ENCODE data around the gene CNPY4.

The CNPY4 gene, protein sequence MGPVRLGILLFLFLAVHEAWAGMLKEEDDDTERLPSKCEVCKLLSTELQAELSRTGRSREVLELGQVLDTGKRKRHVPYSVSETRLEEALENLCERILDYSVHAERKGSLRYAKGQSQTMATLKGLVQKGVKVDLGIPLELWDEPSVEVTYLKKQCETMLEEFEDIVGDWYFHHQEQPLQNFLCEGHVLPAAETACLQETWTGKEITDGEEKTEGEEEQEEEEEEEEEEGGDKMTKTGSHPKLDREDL

DNA sequence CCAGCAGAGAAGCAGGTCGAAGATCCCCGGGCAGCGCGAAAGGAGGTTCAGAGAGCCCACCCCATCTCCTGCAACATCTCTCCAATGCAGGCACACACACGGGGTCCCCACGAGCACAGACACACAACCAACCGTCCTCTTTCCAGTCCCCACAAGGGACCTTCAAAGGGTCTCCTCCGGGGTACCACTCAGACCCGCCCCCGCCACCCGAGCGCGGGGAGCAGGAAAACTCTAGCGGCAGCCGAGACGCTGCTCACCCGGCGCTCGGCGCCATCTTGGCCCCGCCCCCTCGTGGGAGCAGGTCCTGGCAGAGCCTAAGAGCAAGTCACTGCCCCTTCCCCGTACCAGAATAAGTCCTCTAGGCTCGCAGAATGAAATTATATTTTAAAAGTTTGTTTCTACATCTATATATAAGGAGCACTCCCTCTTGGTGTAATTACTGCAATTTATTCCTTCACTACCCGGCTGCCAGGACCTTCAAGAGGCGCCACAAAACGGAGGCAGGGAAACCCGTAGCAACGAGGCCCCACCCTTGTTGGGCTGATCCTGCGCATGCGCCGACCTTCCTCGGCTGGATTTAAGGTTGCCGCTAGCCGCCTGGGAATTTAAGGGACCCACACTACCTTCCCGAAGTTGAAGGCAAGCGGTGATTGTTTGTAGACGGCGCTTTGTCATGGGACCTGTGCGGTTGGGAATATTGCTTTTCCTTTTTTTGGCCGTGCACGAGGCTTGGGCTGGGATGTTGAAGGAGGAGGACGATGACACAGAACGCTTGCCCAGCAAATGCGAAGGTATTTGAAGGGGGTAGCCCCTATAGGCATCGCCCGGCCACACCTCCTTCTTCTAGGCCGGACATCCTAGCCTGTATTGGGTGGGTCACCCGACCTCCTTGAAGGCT lies at the start of gene CNPY4, which contains the start of gene TAF6:
Gene CNPY4 (plus strand): TSS at position 563 of the 898 bp plus-strand sequence. CDS start 111 bp downstream, at position 674.
Gene TAF6 (minus strand): TSS at position 287 of the 898 bp plus-strand sequence. CDS start 5,149 bp downstream, outside the sequence.
- DNase-seq: peak; percentile 97

DNA sequence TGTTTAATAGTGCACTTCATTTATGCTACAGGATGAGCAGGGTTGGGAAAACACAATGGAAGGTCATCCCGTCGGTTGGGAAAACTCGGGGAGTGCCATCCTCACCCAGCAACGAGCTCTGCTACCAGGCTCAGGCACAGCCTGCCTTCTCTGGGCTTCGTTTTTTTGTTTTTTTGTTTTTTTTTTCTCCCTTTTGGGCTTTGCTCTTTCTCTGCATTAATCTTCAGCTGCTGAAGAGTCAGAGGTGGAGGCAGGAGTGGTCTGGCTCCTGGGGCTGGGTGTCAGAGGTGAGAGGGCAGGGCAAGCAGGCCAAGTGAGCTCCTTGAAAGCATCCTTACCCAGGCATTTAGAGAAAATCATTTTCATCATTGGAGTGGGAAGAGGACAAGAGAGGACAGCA lies 49.4 kb upstream of the CNPY4 start:
- DNase-seq: no peak

DNA sequence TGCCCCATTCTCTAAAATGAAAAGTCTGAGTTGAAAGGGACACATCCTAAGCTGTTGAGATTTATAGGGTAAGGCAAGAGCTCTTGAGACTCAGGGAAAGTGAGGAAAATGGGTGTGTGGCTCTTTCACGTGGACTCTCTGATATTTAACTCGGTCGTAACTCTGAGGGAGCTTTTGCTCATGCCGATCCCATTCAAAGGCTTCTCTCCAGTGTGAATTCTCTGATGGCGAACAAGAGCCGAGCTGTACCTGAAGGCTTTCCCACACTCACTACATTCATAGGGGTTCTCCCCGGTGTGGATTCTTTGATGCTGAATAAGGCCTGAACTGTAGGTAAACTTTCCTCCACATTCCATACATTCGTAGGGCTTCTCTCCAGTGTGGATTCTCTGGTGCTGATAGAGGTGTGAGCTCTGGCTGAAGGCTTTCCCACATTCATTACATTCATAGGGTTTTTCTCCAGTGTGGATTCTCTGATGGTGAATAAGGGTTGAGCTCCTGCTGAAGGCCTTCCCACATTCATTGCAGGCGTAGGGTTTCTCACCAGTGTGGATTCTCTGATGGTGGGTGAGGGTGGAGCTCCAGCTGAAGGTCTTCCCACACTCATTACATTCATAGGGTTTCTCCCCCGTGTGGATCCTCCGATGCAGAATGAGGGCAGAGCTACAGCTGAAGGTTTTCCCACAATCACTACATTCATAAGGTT lies 48.3 kb upstream of the CNPY4 start:
- no peak for DNase-seq

DNA sequence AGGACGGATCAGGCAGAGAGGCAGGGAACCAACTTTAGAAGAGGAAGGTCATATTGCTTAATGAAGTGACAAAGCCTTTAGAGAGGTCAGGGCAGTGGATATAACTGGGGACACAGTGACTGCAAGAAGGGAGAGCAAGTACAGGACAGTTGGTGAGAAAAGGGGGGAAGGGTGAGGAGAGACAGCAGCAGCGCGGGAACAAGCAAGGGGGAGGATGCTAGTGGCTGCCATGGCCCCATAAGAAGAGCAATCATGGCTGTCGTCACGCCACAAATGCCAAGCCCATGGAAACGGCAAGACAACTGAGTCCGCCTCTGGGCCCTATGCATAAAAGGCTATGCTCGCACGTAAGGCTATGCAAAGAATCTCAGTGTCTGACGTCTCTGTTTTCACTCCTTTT lies 47.0 kb upstream of the CNPY4 start:
- no peak for DNase-seq

DNA sequence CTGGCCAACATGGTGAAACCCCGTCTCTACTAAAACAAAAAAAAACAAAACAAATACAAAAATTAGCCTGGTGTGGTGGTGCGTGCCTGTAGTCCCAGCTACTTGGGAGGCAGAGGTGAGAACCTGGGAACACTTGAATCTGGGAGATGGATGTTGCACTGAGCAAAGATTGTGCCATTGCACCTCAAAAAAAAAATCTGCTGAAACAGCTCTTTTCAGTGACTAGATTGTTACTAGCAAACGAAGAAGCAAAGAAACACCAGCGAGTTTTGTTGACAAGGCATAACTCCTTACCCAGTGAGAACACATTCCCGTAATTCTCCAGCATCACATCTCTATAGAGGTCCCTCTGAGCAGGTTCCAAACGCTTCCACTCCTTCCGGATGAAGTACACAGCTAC lies 44.6 kb upstream of the CNPY4 start:
- no peak for DNase-seq

DNA sequence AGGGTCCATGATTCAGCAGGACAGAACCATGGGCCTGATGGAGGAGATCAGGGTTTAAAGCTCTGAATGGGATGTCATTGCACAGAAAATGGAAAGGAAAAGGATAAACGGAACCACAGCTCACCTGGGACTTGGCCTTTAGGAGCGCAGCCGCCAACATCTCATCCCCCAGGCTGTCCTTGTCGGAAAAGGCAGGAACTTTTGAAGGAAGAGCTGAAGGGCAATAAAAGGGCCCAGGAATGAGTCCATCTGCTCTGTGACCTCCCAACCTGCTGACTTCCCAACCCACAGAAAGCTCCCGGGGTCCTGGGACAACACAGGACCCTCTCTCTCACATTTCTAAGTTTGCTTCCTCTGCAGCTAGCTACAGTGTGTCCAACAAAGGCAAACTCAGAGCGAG lies 44.0 kb upstream of the CNPY4 start:
- no peak for DNase-seq

DNA sequence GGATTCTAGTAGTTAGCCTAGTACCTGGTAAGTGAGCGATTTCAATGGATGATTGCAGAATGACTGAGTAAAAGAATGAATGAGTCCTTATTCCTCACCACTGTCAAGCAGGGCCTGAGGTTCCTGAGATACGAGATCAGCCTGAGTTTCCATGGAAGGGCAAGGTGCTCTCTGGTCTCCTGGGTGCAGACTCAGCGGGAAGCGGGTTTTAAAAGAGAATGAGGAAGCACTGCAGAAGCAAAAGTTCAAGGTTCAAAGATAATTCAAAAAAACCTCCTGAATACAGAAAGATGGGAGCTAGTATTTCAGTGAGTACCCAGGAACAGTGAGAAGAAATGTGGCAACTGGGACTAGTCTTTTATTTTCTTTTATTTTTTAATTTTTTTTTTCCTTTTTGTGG lies 42.2 kb upstream of the CNPY4 start:
- no peak for DNase-seq

DNA sequence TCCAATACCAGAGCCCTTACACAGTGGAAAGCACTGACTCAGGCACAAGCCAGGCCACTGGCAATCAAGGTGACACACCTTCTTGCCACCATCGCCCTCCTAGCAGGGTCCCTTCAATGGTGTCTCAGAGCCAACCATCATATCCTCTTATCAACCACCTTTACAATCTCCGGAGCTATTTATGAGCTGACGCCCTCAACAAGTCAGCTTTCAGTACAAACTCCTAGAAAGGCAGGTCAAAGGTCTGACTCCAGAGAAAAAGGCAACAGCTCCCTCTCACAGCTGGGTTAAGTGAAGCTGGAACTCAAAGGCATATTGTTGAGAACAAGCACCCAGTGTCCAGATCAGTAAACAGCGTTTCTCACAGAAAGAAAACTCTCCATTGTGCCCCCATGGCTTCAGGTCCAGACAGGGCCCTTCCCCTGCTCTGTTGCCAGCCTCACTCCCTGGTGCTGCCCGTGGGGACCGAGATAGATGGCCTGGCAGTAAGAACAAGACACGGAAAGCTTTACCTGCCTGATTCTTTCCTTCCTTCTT lies 40.3 kb upstream of the CNPY4 start:
- no peak for DNase-seq

DNA sequence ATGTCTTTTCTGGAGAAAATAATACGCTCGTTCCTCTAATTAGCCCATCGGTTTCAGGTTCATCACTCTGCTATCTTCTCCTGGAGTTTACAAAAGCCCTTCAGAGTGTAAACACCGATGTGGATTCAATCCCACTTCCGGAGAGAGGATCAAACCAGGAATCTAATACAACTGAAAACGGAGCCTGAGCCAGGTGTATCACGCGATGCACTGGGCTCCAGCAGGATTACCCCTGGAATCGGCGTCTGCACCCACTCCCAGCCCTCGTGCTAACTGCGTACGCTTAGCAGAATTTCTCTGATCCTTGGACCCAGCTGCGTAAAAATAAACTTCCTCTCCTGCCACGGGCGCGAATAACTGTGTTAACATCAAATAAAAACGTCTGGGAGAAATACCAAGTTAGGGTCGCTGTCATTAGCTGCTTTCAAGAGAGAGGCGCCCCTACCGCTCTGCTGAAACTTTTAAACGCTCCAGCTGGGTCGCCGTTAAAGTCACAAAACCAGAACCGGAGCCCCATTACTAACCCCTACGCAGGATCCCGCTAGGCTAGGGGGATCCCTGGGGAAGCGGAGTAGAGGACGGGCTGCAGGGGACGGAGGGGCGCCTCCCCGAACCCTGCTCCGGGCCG lies 38.4 kb upstream of the CNPY4 start:
- no peak for DNase-seq

DNA sequence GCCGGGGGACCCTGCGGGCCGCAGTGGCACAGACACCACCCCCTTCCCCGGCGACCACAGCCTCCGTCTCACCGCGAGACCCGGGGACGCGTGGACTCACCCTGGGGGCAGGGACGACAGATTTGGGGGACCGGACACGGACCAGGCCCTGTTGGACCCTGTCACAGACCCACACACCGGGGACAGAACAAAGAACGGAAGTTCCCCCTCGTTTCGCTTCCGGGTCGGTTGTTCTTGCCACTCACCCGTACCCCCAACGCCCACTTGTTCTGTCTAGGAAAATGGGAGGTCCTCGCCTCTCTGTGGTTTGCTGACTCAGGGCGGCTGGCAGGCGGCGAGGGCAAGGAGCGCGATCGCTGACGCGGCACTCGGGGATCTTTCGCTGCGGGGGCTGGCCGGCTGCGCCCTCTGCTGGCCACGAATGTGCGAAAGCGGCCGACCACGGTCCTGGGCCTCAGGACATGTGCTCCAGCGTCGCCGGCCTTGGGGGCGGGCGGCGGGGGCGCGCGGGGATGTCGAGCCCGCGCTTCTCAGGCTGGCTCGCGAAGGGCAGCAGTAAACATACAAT lies 37.8 kb upstream of the CNPY4 start, which contains the start of gene ZNF3:
Gene ZNF3 (minus strand): TSS at position 189 of the 568 bp plus-strand sequence. CDS start 4,366 bp downstream, outside the sequence.
- peak; percentile 99 for DNase-seq

DNA sequence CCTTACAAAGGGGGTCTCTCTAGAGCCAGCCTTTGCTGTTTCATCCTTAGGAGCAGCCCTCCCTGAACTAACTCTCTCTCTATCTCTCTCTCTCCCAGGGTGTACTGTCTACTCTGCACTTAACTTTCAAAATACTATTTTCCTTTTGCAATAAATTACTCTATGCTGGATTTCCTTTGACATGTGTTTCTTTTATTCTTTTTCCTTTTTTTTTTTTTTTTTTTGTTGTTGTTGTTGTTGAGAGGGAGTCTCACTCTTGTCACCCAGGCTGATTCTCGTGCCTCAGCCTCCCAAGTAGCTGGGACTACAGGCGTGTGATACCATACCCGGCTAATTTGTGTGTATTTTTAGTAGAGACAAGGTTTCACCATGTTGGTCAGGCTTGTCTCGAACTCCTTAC lies 36.5 kb upstream of the CNPY4 start:
- DNase-seq: no peak

DNA sequence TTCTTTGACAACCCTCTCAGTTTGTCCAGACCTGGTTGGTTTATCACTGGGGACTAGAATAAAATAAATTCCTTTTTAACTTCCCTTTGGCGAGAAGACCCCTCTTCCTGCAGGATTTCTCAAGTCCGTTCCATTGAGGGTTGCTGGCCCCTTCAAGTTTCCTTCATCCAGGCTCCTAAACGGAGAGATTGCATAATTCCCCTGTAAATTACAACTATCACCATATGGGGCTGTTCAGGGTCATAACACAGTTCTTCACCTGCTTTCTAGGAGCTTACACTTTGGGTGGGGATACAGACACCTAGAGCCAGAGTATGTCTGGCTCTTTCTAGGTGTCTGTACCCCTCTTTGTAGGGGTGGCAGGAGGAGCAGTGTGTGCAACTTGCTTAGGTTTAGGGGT lies 33.9 kb upstream of the CNPY4 start:
- DNase-seq: no peak

DNA sequence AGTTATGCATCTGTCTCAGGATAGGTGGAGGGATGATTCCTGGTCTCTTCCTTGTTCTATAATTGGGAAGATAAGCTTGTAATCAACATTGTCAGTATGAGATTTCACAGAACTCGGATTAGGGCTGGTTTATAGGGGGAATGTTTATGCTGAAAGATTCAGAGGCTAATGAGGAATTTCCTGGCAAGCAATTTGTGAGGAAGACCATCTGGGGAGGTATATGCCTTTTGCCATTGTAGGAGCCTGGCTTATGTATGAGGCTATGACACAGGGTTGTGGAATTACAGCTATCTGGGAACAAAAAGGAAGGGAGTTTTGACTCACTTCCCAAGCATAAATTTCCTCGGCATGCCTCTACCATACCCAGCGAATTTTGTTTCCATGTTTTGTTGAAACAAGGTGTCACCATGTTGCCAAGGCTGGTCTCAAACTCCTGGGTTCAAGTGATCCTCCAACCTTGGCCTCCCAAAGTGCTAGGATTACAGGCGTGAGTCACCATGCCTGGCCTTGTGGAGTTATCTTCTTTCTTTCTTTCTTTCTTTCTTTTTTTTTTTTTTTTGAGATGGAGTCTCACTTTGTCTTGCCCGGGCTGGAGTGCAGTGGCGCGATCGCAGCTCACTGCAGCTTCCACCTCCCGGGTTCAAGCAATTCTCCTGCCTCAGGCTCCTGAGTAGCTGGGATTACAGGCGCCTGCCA lies 32.2 kb upstream of the CNPY4 start:
- DNase-seq: no peak

DNA sequence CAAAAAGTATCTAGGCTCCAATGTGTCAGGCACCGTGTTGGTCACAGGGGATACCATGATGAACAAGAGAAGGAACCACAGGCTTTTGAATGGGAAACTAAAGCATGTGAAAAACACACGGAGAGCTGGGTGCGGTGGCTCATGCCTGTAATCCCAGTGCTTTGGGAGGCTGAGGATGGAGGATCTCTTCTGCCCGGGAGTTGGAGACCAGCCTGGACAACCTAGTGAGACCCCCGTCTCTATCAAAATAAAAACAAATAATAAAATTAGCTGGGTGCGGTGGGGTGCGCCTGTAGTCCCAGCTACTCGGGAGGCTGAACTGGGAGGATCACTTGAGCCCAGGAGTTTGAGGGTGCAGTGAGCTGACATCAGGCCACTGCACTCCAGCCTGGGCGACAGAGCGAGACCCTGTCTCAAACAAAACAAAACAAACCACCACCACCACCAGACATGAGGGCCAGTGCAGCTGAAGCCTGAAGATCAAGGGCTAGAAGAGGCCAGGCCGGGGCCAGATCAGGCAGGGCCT lies 31.3 kb upstream of the CNPY4 start:
- DNase-seq: no peak

DNA sequence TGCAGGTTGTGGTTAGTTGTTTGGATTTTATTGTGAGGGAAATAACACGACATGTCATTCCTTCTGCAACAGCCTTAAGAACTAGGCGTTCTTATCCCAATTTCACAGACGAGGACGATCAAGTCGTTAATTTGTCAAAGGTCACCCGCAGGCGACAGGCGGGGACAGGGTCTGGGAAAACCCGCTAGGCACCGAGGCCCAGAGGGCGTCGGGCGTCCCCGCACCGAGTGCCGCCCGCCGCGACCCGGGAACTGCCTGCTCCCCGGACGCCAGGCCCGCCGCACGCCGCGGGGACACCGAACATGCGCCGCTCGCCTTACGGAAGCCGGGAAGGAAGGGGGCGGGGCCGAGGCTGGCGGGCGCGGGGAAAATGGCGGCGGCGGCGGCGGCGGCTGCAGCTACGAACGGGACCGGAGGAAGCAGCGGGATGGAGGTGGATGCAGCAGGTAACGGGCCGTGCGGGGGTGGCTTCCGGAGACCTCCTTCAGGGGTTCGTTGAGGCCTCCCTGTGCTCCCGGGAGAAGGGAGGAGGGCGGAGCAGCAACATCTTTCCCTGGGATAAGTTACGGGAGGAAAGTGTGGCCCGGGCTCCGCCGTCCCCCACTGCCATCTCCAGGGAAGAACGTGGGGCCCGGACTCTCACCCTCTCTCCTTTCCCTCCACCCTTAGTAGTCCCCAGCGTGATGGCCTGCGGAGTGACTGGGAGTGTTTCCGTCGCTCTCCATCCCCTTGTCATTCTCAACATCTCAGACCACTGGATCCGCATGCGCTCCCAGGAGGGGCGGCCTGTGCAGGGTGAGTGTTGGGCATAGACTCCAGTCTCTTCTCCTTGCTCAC lies 30.6 kb upstream of the CNPY4 start, which contains the start of gene COPS6:
Gene COPS6 (plus strand): TSS at position 349 of the 837 bp plus-strand sequence. CDS start 22 bp downstream, at position 371.
- DNase-seq: peak; percentile 97

DNA sequence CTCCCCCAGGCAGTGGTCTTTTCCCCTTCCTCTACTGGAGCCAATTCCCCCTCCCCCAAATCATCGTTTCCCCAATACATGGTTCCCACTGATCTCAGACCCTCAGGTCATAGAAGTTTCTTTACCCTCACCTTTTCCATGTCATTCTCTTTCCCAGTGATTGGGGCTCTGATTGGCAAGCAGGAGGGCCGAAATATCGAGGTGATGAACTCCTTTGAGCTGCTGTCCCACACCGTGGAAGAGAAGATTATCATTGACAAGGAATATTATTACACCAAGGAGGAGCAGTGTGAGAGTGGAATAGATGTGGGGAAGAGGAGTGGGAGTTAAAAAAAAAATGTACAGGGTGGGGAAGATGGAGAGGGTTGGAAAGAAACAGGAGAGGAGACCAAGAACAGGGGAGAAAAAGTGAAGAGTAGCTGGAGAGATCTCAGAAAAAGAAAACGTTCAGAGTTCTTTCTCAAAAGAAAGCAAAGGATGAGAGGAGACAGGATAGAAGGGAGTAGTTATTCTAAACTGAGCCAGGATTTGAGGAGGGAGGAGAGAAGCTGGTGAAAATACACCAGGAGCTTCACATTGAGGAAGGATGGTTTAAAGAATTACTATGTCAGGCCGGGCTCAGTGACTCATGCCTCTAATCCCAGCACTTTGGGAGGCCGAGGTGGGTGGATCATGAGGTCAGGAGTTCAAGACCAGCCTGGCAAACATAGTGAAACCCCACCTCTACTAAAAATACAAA lies 29.8 kb upstream of the CNPY4 start:
- no peak for DNase-seq

DNA sequence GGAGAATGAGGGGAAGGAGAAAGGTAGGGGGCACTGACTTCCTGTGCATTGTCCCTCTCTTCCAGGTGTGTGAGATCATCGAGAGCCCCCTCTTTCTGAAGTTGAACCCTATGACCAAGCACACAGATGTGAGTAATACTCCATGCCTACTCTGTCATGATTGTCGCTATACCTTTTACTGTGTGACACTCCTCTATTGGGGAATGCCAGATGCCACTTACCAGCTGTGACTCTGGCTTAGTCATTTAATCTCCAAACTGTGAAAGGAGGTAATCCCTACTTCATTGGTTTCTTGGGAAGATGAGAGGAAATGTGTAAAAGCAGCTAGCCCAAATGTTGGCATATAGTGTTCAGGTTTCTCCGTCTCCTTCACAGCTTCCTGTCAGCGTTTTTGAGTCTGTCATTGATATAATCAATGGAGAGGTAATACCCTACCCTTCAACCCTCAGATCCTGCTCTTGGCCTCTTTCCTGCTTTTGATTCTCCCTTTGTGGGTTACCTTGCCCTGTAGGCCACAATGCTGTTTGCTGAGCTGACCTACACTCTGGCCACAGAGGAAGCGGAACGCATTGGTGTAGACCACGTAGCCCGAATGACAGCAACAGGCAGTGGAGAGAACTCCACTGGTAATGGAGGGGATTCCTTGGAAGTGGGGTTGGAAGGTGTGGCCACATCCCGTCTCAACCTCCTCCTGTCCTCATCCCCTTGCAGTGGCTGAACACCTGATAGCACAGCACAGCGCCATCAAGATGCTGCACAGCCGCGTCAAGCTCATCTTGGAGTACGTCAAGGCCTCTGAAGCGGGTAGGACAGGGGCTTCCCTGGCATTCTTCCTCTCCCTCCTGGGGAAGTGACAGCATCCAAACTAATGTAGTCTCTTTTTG lies 28.7 kb upstream of the CNPY4 start:
- DNase-seq: peak; percentile 71
